ENCODE measurements around the gene ERC2.

DNA sequence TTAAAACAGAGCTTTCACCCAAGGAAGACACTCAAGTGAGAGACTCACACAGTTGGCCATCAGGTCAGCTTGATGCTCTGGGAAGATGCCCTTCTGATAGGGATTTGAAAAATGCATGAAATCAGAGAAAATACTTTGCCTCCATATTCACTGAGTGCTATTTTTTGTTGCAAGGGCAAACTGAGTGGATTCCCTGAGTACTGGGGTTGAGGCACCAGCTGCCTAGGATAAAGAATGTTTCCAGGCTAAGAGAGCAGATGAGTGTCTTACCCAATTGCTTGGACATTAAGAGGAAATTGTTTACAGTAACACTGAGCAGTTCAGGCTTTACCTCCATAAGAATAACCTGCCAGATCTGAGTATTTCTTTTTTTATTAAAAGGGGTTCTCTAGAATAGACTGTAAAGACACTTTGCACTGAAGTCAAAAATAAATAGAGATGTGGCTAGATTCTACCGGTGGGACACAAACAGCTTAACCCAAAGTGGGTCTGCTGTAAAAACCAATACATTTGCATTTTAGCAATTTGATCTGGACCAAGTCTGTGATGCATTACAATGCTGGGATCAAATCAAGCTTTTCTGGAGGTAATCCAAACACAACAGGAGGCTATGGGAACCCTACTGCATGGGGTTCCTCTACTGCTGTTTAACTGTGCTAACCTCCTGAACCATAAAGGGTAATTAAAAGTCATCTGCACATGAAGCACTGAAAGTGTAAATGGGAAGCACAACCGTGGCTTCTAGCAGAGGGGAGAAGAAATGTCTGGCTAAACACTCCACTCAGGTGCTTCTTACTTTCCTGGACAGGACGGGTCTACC is 742.4 kb downstream of the ERC2 start:
- TF ChIP-seq CREB1 (IDR thresholded peaks at IDR 0.05; ENCODE audit: low read depth) (no peak), YY1 (IDR thresholded peaks at IDR 0.05; ENCODE audit: low read depth) (no peak), RAD21 (IDR thresholded peaks at IDR 0.05; ENCODE audit: low read depth) (no peak), EP300 (IDR thresholded peaks at IDR 0.05; ENCODE audit: borderline replicate concordance) (no peak), TAF1 (IDR thresholded peaks at IDR 0.05; ENCODE audit: low read depth) (no peak), CEBPB (IDR thresholded peaks at IDR 0.05) (no peak)
- TF ChIP-seq, protein P1, sequence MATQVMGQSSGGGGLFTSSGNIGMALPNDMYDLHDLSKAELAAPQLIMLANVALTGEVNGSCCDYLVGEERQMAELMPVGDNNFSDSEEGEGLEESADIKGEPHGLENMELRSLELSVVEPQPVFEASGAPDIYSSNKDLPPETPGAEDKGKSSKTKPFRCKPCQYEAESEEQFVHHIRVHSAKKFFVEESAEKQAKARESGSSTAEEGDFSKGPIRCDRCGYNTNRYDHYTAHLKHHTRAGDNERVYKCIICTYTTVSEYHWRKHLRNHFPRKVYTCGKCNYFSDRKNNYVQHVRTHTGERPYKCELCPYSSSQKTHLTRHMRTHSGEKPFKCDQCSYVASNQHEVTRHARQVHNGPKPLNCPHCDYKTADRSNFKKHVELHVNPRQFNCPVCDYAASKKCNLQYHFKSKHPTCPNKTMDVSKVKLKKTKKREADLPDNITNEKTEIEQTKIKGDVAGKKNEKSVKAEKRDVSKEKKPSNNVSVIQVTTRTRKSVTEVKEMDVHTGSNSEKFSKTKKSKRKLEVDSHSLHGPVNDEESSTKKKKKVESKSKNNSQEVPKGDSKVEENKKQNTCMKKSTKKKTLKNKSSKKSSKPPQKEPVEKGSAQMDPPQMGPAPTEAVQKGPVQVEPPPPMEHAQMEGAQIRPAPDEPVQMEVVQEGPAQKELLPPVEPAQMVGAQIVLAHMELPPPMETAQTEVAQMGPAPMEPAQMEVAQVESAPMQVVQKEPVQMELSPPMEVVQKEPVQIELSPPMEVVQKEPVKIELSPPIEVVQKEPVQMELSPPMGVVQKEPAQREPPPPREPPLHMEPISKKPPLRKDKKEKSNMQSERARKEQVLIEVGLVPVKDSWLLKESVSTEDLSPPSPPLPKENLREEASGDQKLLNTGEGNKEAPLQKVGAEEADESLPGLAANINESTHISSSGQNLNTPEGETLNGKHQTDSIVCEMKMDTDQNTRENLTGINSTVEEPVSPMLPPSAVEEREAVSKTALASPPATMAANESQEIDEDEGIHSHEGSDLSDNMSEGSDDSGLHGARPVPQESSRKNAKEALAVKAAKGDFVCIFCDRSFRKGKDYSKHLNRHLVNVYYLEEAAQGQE (IDR thresholded peaks at IDR 0.05; ENCODE audit: low read depth): no peak
- TF ChIP-seq, protein P2, sequence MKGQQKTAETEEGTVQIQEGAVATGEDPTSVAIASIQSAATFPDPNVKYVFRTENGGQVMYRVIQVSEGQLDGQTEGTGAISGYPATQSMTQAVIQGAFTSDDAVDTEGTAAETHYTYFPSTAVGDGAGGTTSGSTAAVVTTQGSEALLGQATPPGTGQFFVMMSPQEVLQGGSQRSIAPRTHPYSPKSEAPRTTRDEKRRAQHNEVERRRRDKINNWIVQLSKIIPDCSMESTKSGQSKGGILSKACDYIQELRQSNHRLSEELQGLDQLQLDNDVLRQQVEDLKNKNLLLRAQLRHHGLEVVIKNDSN (IDR thresholded peaks at IDR 0.05): no peak

All from Ishikawa (cell line).